Keratinocyte (primary cell): ENCODE data around the gene PTPRD. TPM values are rescaled to one million over a fixed set of nuclear protein-coding genes. Genes with fewer than 3 reads are reported as not detected.
"Not testable (repeated sequence)": the region's sequence is repeated elsewhere in the genome, so short reads cannot be mapped to it uniquely, and the experiment has no call there.

Experiments used
- DNase-seq: peaks from one replicate; pipeline ENCODE4 v3.0.0-alpha.2; 2011; ENCODE audit warnings: low read depth, missing footprints, low spot score
- FAIRE-seq: peaks from 2 replicates; lab custom pipeline; 2011; peaks lifted over from hg19 to GRCh38; lab: Jason Lieb, UNC
- H2AFZ ChIP-seq: 2 replicates; pipeline ENCODE4 v1.6.0; 2012; ENCODE audit warnings: low read length, control low read depth, inconsistent platforms; ENCODE audit not compliant: control insufficient read depth
- H3K27ac ChIP-seq: 2 replicates; pipeline ENCODE4 v1.5.1; 2011; ENCODE audit warnings: low read length; ENCODE audit not compliant: control insufficient read depth, insufficient read depth
- H3K27me3 ChIP-seq: 3 replicates; pipeline ENCODE4 v1.6.0; 2011; ENCODE audit warnings: low read length; ENCODE audit not compliant: control insufficient read depth, insufficient read depth; ENCODE audit errors: extremely low read depth
- H3K36me3 ChIP-seq, 2 experiments: 2 replicates in 1 of 2; 3 replicates in 1 of 2; pipeline ENCODE4 v1.5.1; 2011; ENCODE audit warnings: low read length in 2 of 2, mild to moderate bottlenecking in 1 of 2; ENCODE audit not compliant: control insufficient read depth in 2 of 2, insufficient read depth in 2 of 2; ENCODE audit errors: extremely low read depth in 1 of 2
- H3K4me1 ChIP-seq: 3 replicates; pipeline ENCODE4 v1.5.1; 2011; ENCODE audit warnings: low read length; ENCODE audit not compliant: control insufficient read depth, insufficient read depth; ENCODE audit errors: extremely low read depth
- H3K4me2 ChIP-seq: 3 replicates; pipeline ENCODE4 v1.6.0; 2011; ENCODE audit warnings: low read depth, low read length; ENCODE audit not compliant: control insufficient read depth, insufficient read depth; ENCODE audit errors: extremely low read depth
- H3K4me3 ChIP-seq, 3 experiments: fragments of 200-600 bp in 1 of 3; sonication (generic) in 1 of 3; 2 replicates in 2 of 3; 3 replicates in 1 of 3; pipeline ENCODE4 v1.5.1; 2011 to 2016; ENCODE audit warnings: low read length in 3 of 3, mild to moderate bottlenecking in 3 of 3, control low read depth in 2 of 3, inconsistent platforms in 1 of 3, low read depth in 1 of 3, mixed read lengths in 1 of 3, mixed run types in 1 of 3, moderate library complexity in 1 of 3; ENCODE audit not compliant: control insufficient read depth in 2 of 3, insufficient read depth in 2 of 3; ENCODE audit errors: extremely low read depth in 1 of 3
- H3K79me2 ChIP-seq: 2 replicates; pipeline ENCODE4 v1.6.0; 2012; ENCODE audit warnings: low read length; ENCODE audit not compliant: control insufficient read depth, insufficient read depth
- H3K9ac ChIP-seq: 3 replicates; pipeline ENCODE4 v1.6.0; 2011; ENCODE audit warnings: low read length; ENCODE audit not compliant: control insufficient read depth, insufficient read depth; ENCODE audit errors: extremely low read depth
- H3K9me1 ChIP-seq: 3 replicates; pipeline ENCODE4 v1.6.0; 2011; ENCODE audit warnings: low read length; ENCODE audit not compliant: control insufficient read depth, insufficient read depth; ENCODE audit errors: extremely low read depth
- H3K9me3 ChIP-seq: 2 replicates; pipeline ENCODE4 v1.5.1; 2012; ENCODE audit warnings: low read depth, low read length; ENCODE audit not compliant: control insufficient read depth
- H4K20me1 ChIP-seq: 3 replicates; pipeline ENCODE4 v1.6.0; 2011; ENCODE audit warnings: low read length; ENCODE audit not compliant: control insufficient read depth, insufficient read depth; ENCODE audit errors: extremely low read depth
- EZH2 ChIP-seq: IDR thresholded peaks from one replicate; pipeline ENCODE4 v1.6.1; 2012; ENCODE audit warnings: inconsistent platforms, mild to moderate bottlenecking, low read length, moderate library complexity
- dilution Hi-C: fragments of 300-500 bp; cut with MboI; formaldehyde crosslinking; loops from one replicate; pipeline ENCODE4 v1.7.0; 2020; ENCODE audit warnings: low sequenced_read_pairs; ENCODE audit not compliant: extremely low pct_ligation_motif_present
- polyA plus RNA-seq, 5 experiments: library from polyadenylated mRNA; depleted of rRNA in 3 of 5; stranded (reverse) in 3 of 5; stranded (forward) in 1 of 5; unstranded in 1 of 5; fragments of >200 nt; gene quantifications; 1 replicate in 1 of 5; 2 replicates in 3 of 5; 3 replicates in 1 of 5; pipeline versions ENCODE4 v1.2.1 to v1.2.3, GENCODE V29; 2011 to 2012; ENCODE audit warnings: missing spikeins in 2 of 5, low read depth in 1 of 5, low replicate concordance in 1 of 5
- TF ChIP-seq, protein P1 (sequence below), 3 experiments: IDR thresholded peaks in 1 of 3; conservative IDR thresholded peaks in 1 of 3; optimal IDR thresholded peaks in 1 of 3; 2 replicates in 2 of 3; 3 replicates in 1 of 3; pipeline versions ENCODE3 to v1.5.1; 2011; ENCODE audit warnings: low read length in 3 of 3, mild to moderate bottlenecking in 3 of 3, moderate library complexity in 2 of 3, control low read depth in 1 of 3, inconsistent platforms in 1 of 3; ENCODE audit not compliant: insufficient read depth in 2 of 3; ENCODE audit errors: extremely low read depth in 1 of 3

Gene PTPRD
- polyA plus RNA-seq, 1 donor (not counting 4 experiments of a cell fraction or from before 2014, with no cell fraction given), result 0.10 TPM

DNA sequence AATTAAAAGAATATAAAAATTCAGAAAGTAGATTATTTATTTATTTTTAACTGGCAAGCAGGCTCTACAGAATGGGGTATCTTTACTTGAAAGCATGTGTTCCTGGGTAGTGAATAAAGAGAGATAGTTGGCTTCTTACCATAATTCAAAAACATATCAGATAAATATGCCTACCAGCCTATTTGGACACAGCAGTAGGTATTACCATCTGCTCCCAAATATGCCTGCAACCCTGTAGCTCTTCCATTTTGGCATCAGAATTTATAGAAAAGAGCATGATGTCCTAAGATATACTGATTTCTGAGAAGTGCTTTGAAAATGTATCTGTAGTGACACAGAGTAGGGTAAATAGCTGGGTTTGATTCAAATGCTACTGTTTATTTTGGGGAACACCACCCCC is 1512.7 kb downstream of the PTPRD start:
- TF ChIP-seq, protein P1, sequence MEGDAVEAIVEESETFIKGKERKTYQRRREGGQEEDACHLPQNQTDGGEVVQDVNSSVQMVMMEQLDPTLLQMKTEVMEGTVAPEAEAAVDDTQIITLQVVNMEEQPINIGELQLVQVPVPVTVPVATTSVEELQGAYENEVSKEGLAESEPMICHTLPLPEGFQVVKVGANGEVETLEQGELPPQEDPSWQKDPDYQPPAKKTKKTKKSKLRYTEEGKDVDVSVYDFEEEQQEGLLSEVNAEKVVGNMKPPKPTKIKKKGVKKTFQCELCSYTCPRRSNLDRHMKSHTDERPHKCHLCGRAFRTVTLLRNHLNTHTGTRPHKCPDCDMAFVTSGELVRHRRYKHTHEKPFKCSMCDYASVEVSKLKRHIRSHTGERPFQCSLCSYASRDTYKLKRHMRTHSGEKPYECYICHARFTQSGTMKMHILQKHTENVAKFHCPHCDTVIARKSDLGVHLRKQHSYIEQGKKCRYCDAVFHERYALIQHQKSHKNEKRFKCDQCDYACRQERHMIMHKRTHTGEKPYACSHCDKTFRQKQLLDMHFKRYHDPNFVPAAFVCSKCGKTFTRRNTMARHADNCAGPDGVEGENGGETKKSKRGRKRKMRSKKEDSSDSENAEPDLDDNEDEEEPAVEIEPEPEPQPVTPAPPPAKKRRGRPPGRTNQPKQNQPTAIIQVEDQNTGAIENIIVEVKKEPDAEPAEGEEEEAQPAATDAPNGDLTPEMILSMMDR (optimal IDR thresholded peaks at IDR 0.05 in 1 of 3, IDR thresholded peaks at IDR 0.05 in 1 of 3, conservative IDR thresholded peaks at IDR 0.05 in 1 of 3; ENCODE audit: extremely low read depth in 1 of 3, insufficient read depth in 2 of 3, low read length in 3 of 3), result no peak
- no peak for TF ChIP-seq EZH2
- H3K4me2 ChIP-seq, result no peak overlapping the region
- dilution Hi-C loops, result no loop called here
- H3K27ac ChIP-seq, result no peak overlapping the region
- no peaks in the 10 kb centered on the region for H3K79me2 ChIP-seq
- DNase-seq (no peak), FAIRE-seq (no peak)
- no peak overlapping the region for H3K4me3 ChIP-seq
- H3K27me3 ChIP-seq, result no peaks in the 10 kb centered on the region
- no peaks in the 10 kb centered on the region for H3K4me1 ChIP-seq
- no peak overlapping the region for H2AFZ ChIP-seq
- H4K20me1 ChIP-seq, result no peaks in the 10 kb centered on the region
- no peak overlapping the region for H3K9ac ChIP-seq
- peaks cover 2% of the 10 kb centered on the region for H3K9me3 ChIP-seq
- H3K36me3 ChIP-seq, result no peaks in the 10 kb centered on the region
- H3K9me1 ChIP-seq, result no peaks in the 10 kb centered on the region

DNA sequence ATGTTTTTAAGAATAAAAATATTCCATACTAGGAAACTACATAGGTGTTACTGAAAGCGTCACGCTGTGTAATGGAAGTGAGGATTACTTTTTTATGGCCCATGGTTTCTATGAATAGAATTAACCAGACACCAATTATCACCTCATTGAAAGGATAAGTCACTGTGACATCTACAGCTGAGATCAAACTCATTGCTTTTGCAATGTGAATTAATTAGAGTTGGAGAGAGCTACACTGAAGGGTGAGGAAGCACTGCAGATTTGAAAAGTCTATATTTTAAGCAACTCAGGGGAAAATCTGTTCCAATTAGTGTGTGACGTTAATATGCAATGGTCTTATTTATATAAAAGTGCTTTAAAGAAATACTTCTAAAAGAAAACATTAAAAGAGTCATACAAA is 1513.2 kb downstream of the PTPRD start:
- no peaks in the 10 kb centered on the region for H3K27me3 ChIP-seq
- peaks cover 1% of the 10 kb centered on the region for H3K9me3 ChIP-seq
- FAIRE-seq (no peak), DNase-seq (no peak)
- no peak overlapping the region for H2AFZ ChIP-seq
- no peaks in the 10 kb centered on the region for H4K20me1 ChIP-seq
- TF ChIP-seq, protein P1 (optimal IDR thresholded peaks at IDR 0.05 in 1 of 3, IDR thresholded peaks at IDR 0.05 in 1 of 3, conservative IDR thresholded peaks at IDR 0.05 in 1 of 3; ENCODE audit: extremely low read depth in 1 of 3, insufficient read depth in 2 of 3, low read length in 3 of 3), result no peak
- no peak for TF ChIP-seq EZH2
- no peak overlapping the region for H3K27ac ChIP-seq
- H3K4me3 ChIP-seq, result no peak overlapping the region
- H3K4me2 ChIP-seq, result no peak overlapping the region
- no peaks in the 10 kb centered on the region for H3K4me1 ChIP-seq
- no peak overlapping the region for H3K9ac ChIP-seq
- dilution Hi-C loops, result no loop called here
- no peaks in the 10 kb centered on the region for H3K36me3 ChIP-seq
- no peaks in the 10 kb centered on the region for H3K79me2 ChIP-seq
- no peaks in the 10 kb centered on the region for H3K9me1 ChIP-seq

GRCh38 chr9:9097254-9097653 is 1515.5 kb downstream of the PTPRD start:
- H3K36me3 ChIP-seq, H4K20me1 ChIP-seq, H3K79me2 ChIP-seq, H3K4me1 ChIP-seq, H3K9me1 ChIP-seq, H2AFZ ChIP-seq, H3K4me3 ChIP-seq, H3K9ac ChIP-seq, H3K27me3 ChIP-seq, FAIRE-seq, H3K27ac ChIP-seq, H3K9me3 ChIP-seq, H3K4me2 ChIP-seq, DNase-seq, dilution Hi-C loops: not testable (repeated sequence)
